GM11168 (cell line): ENCODE data around the gene ZBTB18.

Source experiments
- in situ Hi-C: fragments of 300-500 bp; cut with MboI; formaldehyde crosslinking; loops from one replicate; pipeline ENCODE4 v1.12.0; 2022; ENCODE audit warnings: low sequenced_read_pairs; ENCODE audit not compliant: unreplicated experiment

ZBTB18 gene

DNA sequence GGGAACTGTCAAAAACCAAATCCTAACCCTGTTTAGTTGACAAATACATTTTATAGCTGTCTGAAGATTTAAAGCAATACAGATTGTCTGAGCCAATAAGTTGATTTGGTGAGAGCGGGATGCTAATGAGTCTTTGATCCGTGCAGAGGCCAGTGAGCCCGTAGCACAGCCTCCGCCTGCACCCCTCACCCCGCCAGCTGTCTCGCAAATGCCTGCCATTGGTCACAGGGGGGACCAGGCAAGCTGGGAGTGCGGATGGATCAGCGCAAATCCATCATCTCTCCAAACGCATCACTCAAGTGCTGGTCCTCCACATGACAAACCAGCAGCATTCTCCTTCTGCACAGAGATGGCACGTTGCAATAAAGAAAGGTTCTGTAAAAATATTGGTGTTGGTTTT is 51.0 kb downstream of the ZBTB18 start:
- in situ Hi-C loops: no loop called here

- in situ Hi-C loops: no loop called here
Measured at GRCh38 chr1:244102468-244102867, 51.4 kb downstream of the ZBTB18 start.

DNA sequence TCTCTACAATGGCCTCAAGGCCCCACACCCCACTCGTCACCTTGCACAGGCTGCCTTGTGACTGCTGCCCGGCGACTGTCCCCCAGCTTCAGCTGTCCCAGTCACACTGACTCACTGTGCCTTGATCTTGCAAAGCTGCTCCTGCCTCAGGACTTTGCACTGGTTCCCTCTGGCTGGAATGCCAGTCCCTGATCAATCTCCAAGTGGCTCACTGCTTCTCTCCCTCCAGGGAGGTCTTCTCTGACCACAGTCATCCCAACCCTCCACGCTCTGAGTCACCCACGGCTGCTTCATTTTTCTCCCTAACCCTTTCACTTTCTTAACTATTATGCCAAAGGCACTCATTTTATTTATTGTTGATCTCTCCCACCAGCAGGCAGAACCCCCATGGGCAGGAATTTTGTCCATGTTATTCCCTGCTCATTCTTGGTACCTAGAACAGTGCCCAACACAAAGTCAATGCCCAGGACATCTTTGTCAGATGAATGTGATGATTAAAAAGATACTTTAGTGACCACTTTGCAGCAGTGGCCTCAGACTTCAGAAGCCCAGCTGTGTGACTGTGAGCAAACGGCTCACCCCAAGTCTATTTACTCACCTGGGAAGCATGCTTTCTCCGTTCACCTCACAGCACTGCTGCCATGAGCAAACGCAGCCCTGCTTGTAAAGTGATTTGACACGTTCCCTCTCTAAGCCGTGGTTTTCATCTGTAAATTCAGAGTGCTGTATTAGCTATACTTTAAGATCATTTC is 53.4 kb downstream of the ZBTB18 start:
- in situ Hi-C loops: no loop called here

- in situ Hi-C loops: no loop called here
Measured at GRCh38 chr1:244106176-244106575, 55.1 kb downstream of the ZBTB18 start.
